ENCODE data around the gene NDUFA5.
A peak's percentile ranks its signal among the peaks of the same experiment; 100 is the strongest.
"Not testable (repeated sequence)": the region's sequence is repeated elsewhere in the genome, so short reads cannot be mapped to it uniquely, and the experiment has no call there.

The NDUFA5 gene

GRCh38 chr7:123558289-123558874 lies 764 bp upstream of the NDUFA5 start:
- DNase-seq (ENCODE audit: low read depth in 1 of 2, low spot score in 1 of 2), result no peak

GRCh38 chr7:123557016-123557397 lies 611 bp downstream of the NDUFA5 start:
- DNase-seq (ENCODE audit: low read depth in 1 of 2, low spot score in 1 of 2), result no peak

GRCh38 chr7:123555484-123555883 lies 2.1 kb downstream of the NDUFA5 start:
- DNase-seq (ENCODE audit: low read depth in 1 of 2, low spot score in 1 of 2), result no peak

DNA sequence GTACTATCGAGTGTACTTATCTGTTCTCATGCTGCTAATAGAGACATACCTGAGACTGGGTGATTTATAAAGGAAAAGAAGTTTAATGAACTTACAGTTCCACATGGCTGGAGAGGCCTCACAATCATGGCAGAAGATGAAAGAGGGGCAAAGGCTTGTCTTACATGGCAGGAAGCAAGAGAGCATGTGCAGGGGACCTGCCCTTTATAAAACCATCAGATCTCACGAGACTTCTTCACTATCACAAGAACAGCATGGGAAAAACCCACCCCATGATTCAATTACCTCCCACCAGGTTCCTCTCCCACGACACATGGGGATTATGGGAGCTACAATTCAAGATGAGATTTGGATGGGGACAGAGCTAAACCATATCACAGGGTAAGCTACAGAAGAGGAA lies 4.5 kb downstream of the NDUFA5 start:
- no peak for DNase-seq (ENCODE audit: low read depth in 1 of 2, low spot score in 1 of 2)

- DNase-seq (ENCODE audit: low read depth in 1 of 2, low spot score in 1 of 2), result no peak
These were observed 5.0 kb downstream of the NDUFA5 start for GRCh38 chr7:123552641-123553040.

DNA sequence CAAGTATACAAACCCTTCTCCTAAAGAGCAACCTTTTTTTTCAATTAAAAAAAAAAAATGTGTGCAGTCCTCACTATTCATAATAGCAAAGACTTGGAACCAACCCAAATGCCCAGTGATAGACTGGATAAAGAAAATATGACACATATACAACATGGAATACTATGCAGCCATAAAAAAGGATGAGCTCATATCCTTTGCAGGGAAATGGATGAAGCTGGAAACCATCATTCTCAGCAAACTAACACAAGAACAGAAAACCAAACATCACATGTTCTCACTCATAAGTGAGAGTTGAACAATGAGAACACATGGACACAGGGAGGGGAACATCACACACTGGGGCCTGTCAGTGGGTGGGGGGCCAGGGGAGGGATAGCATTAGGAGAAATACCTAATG lies 5.5 kb downstream of the NDUFA5 start:
- DNase-seq (ENCODE audit: low read depth in 1 of 2, low spot score in 1 of 2), result not testable (repeated sequence)

DNA sequence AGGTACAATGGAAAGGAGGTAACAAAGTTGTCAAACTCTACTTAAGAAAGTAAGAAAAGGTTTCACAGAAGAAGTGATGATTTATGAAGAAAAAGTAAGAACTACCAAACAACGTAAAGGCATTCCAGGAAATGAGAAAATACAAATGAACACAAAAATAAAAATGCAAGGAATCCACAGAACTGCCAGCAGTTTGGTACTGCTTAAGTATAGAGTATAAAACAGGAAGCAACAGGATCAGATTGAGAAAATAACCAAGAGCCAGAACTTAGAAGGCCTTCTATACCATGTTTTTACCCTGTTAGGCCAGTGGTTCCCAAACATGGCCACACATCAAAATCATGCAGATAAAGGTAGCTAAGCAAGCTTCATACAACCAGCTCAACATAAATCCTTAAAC lies 9.2 kb downstream of the NDUFA5 start:
- DNase-seq (ENCODE audit: low read depth in 1 of 2, low spot score in 1 of 2), result no peak

- DNase-seq (ENCODE audit: low read depth in 1 of 2, low spot score in 1 of 2), result no peak
These were observed 17.7 kb downstream of the NDUFA5 start for GRCh38 chr7:123539871-123540270.

DNA sequence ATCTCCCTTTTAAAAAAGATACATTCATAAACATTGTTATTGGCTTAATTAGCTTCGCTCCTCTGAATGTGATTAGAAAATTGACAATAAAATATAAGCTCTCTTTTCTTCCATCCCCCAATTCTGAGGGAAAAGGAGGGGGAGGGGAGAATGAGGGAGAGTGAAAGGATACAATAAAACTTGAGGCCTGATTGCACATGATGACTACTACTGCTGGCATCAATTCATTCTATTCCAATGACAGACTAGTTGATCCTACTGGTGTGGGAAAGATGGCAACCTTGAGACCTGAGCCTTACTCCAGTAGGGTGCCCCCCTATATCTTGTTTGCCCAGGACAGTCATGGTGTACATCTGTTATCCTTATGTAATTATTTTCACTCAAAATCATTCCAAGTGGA lies 18.7 kb downstream of the NDUFA5 start:
- DNase-seq (ENCODE audit: low read depth in 1 of 2, low spot score in 1 of 2), result no peak

DNA sequence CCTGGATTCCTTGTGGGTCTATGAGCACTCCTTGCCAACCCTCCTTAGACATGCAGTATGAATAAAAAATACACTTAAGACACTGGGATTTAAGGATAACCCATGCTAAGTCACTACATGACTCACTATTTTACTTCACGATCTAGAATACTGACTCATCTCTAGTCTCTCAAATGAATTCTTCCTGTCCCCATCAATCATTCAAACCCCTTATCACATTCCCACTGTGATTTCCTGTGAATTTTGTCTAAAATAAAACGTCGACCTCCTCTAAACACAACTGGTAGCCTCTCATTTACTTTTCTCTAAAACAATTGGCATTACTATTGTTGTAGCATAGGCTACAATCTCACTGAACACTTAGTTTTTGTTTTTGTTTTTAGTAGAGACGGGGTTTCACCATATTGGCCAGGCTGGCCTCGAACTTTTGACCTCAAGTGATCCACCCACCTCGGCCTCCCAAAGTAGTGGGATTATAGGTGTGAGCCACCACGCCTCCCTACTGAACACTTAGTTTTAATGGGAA lies 19.4 kb downstream of the NDUFA5 start:
- DNase-seq (ENCODE audit: low read depth in 1 of 2, low spot score in 1 of 2), result no peak

DNA sequence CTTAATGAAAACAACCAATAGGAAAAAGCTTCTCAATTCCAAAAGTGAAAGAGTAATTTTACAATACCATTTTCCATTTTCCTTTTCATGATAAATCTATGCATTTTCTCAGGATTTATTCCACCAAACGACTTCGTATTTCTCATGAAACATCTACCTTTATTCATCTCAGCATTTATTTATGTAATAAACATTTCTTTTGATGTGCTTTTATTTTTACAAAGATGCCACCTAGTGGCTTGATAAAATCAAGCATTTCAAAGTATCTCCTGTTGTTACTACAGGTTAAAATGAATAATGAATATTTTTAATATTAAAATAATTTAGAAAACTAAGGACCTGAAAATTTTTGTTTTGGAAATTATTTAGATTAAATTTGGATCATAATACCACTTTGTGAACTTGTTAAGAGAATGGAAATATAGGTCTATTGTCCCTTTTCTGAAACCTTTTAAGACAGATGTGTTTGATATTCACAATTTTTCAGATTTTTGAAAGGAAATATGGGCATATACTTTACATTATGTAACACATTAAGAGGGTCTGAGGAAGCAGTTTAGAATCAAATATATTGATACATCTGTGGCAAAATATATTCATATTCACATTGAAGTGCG lies 20.5 kb downstream of the NDUFA5 start:
- DNase-seq (ENCODE audit: low read depth in 1 of 2, low spot score in 1 of 2), result no peak

DNA sequence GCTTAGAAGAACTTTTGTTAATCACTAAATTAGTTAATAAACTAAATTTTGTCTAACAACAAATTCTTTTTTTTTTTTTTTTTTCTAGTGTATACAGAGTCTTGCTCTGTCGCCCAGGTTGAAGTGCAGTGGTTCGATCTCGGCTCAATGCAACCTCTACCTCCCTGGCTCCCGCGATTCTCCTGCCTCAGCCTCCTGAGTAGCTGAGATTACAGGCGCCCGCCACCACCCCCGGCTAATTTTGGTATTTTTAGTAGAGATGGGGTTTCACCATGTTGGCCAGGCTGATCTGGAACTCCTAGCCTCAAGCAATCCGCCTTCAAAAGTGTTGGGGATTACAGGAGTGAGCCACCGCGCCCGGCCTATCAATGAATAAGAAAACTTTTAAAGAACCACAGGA lies 22.1 kb downstream of the NDUFA5 start:
- DNase-seq (ENCODE audit: low read depth in 1 of 2, low spot score in 1 of 2), result no peak

DNA sequence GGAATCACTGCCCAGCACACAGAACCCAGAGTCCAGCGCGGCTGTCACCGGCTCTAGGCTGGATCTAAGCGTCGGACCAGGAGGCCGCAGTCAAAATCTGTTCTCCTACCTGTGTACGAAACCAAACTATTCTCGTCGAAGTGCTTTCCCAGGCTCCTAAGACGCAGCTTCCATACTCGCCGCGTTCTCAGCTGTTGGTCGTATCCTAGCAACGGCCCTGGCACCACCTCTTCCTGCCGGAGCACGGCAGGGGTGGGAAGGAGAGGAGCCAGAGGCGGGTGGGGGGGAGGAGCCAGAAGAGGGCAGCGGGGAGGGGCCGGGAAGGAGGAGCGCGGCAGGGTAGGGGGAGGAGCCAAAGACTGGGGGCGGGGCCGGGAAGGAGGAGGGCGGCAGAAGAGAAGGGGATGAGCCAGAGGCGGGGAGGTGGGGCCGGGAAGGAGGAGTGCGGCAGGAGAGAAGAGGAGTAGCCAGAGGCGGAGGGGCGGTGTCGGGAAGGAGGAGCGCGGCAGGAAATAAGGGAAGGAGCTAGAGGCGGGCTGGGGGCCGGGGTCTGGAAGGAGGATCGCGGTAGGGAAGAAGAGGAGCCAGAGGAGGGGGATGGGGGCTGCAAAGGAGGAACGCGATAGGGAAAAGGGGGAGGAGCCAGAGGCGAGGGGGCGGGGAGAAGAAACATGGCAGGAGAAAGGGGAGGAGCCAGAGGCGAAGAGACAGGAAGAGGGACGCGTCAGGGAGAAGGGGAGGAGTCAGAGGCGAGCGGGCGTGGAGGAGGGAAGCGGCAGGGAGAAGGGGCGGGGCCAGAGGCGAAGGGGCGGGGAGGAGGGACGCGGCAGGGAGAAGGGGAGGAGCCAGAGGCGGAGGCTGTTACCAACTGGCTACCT lies 23.0 kb downstream of the NDUFA5 start, which contains the start of gene IQUB:
TSS of gene IQUB (minus strand) at position 213 of the 878 bp plus-strand sequence. CDS start 22,255 bp downstream, outside the sequence.
- peak; percentile 92 to 94 for DNase-seq (ENCODE audit: low read depth in 1 of 2, low spot score in 1 of 2)

DNA sequence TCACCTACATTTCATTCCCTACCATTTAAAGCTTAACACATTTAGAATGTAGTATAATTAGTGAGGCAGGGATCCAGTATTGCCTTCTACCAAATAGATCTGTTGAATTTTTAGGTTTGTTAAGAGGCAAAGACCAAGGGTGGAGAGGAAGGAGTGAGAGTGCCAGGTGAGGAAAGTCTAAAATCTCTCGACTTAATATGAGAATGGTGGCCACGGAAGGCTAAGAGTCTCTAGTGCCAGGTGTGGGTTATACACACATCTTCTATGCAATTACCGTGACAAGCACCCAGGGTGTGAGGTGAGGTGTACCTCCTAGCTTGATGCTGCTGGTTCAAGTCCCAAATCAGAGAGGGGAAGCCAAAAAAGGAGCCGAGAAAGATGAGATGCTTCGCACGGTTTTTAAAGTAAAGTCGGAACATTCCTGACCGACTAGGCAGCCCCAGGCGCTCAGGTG lies 23.7 kb downstream of the NDUFA5 start:
- DNase-seq (ENCODE audit: low read depth in 1 of 2, low spot score in 1 of 2), result no peak

DNA sequence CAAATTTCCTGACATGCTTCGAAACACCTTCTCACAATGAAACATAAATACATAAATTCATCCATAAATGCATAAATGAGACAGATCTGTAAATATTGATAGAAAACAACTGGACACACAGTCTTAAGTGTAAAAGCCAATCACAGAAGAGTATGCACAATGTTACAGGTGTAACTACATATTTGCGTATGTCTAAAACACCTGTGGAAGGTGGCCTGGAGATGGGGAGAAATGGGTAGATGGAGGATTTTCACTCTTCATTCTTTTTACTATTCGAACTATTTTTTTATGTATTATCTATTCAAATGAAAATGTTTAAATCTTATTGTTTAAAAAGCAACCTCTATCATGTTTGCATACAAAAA lies 24.1 kb downstream of the NDUFA5 start:
- no peak for DNase-seq (ENCODE audit: low read depth in 1 of 2, low spot score in 1 of 2)

DNA sequence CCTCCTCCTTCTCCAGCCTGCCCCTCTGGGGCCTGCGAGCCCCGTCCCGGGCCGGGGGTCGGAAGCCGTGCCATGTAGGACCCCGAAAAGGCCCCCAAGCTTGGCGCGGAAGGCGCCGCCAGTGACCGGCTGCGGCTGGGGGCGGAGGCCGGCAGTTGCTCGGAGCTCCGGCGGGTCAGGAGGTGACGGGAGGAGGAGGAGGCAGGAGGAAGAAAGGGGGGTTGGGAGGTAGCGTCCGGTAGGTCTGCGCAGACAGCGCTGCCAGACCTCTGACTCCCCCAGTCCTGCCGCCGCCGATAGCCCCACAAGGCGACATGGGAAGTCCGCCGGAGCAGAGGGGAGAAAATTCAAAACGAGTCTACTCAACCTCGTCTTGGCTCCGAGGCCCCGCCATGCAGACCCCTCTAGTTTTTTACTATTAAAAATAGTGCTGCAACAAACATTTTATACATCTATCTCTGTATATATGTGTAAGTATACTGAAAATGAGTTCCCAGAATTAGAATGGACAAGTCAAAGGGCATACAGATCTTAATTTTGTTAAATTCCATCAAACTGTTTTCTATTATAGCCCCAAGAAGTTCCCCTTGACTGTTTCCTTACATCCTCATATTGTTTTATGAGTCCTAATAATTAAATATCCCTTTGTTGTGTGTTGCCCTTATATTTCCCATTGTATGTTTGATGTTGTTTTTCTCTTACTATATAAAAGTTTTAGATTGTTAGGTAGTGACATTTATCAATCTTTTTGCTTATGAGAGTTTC lies 24.6 kb downstream of the NDUFA5 start:
- not testable (repeated sequence) for DNase-seq (ENCODE audit: low read depth in 1 of 2, low spot score in 1 of 2)

DNA sequence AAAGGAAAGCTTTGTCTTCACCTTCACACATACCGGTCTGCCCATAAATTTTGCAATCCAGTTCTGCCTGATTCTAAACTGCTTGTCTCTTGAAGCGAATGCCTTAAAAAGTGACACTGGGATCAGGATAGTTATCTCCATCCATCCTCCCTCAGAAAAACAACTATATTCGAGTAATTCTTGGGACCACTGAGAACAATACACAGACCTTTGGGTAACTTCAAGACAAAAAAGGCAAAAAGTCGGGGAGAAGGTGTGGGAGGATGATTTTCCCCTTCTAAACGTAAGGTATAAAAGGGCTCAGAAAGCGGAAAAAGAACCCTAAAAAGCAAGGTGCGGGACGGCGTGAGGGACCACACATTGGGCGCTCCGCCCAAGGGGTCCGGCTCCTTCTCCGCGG lies 25.3 kb downstream of the NDUFA5 start:
- DNase-seq (ENCODE audit: low read depth in 1 of 2, low spot score in 1 of 2), result not testable (repeated sequence)

DNA sequence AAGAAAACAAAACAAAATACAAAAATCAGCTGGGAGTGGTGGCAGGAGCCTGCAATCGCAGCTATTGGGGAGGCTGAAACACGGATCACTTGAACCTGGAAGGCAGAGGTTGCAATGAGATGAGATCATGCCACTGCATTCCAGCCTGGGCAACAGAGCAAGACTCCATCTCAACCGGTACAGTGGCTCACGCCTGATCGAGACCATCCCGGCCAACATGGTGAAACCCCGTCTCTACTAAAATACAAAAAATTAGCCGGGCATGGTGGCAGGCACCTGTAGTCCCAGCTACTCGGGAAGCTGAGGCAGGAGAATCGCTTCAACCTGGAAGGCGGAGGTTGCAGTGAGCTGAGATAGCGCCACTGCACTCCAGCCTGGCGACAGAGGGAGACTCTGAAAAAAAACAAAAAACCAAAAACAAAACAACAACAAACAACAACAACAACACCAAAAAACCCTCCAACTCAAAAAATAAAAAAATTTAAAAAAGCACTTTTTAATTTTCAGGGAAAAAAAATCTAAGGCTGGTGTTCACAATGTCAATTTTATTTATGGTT lies 27.5 kb downstream of the NDUFA5 start:
- not testable (repeated sequence) for DNase-seq (ENCODE audit: low read depth in 1 of 2, low spot score in 1 of 2)

DNA sequence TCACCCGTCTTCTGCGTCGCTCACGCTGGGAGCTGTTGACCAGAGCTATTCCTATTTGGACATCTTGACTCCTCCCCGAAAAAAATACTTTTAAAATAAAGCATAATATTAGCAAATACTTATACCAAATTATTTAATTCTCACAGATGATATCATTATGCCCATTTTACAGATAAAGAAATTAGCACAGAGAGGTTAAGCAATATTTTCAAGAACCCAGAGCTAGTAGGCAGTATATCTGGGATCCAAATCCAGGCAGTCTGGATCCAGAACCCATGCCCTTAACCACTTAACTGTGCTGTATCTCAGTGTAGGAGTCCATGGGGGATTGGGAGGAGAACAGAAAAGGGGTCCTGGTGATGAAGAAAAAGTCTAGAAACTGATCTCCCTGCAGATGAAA lies 29.4 kb downstream of the NDUFA5 start:
- no peak for DNase-seq (ENCODE audit: low read depth in 1 of 2, low spot score in 1 of 2)

DNA sequence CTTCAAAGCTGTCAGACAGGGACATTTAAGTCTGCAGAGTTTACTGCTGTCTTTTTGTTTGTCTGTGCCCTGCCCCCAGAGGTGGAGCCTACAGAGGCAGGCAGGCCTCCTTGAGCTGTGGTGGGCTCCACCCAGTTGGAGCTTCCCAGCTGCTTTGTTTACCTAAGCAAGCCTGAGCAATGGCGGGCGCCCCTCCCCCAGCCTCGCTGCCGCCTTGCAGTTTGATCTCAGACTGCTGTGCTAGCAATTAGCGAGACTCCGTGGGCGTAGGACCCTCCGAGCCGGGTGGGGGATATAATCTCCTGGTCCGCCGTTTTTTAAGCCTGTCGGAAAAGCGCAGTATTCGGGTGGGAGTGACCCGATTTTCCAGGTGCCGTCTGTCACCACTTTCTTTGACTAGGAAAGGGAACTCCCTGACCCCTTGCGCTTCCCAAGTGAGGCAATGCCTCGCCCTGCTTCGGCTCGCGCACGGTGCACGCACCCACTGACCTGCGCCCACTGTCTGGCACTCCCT lies 29.8 kb downstream of the NDUFA5 start:
- DNase-seq (ENCODE audit: low read depth in 1 of 2, low spot score in 1 of 2), result not testable (repeated sequence)

DNA sequence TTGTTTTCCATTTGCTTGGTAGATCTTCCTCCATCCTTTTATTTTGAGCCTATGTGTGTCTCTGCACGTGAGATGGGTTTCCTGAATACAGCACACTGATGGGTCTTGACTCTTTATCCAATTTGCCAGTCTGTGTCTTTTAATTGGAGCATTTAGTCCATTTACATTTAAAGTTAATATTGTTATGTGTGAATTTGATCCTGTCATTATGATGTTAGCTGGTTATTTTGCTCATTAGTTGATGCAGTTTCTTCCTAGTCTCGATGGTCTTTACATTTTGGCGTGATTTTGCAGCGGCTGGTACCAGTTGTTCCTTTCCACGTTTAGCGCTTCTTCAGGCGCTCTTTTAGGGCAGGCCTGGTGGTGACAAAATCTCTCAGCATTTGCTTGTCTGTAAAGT lies 31.1 kb downstream of the NDUFA5 start:
- DNase-seq (ENCODE audit: low read depth in 1 of 2, low spot score in 1 of 2), result not testable (repeated sequence)

Data from activated T-helper 1 cell treated with anti-CD3 and anti-CD28 coated beads, Interleukin-2, amount 50 U/mL, for 16 hours (primary cell).